Muscle layer of duodenum (tissue), 2 donors: Measurements from ENCODE around the gene MB.

ENCODE experiments used
- H3K27ac ChIP-seq: one replicate; pipeline ENCODE4 v1.7.0; 2013; ENCODE audit warnings: mild to moderate bottlenecking, low read length
- H3K27me3 ChIP-seq: one replicate; pipeline ENCODE4 v1.7.0; 2013; ENCODE audit warnings: low read depth, mild to moderate bottlenecking, control low read depth, low read length
- H3K36me3 ChIP-seq, 2 donors: one replicate each; pipeline ENCODE4 v1.7.0; 2013; ENCODE audit warnings: low read length in 2 of 2, control low read depth in 1 of 2, mild to moderate bottlenecking in 1 of 2; ENCODE audit not compliant: insufficient read depth in 2 of 2, control insufficient read depth in 1 of 2
- H3K4me1 ChIP-seq, 2 donors: one replicate each; pipeline ENCODE4 v1.7.0; 2013; ENCODE audit warnings: low read length in 2 of 2, mild to moderate bottlenecking in 2 of 2, control low read depth in 1 of 2, moderate library complexity in 1 of 2; ENCODE audit not compliant: insufficient read depth in 2 of 2, control insufficient read depth in 1 of 2
- H3K4me3 ChIP-seq, 2 donors: one replicate each; pipeline ENCODE4 v1.7.0; 2013; ENCODE audit warnings: low read length in 2 of 2, low read depth in 1 of 2, mild to moderate bottlenecking in 1 of 2
- H3K9me3 ChIP-seq, 2 donors: one replicate each; pipeline ENCODE4 v1.7.0; 2013; ENCODE audit warnings: low read length in 2 of 2, control low read depth in 1 of 2, mild to moderate bottlenecking in 1 of 2; ENCODE audit not compliant: control insufficient read depth in 1 of 2
- donor health status: healthy.

MB gene

DNA sequence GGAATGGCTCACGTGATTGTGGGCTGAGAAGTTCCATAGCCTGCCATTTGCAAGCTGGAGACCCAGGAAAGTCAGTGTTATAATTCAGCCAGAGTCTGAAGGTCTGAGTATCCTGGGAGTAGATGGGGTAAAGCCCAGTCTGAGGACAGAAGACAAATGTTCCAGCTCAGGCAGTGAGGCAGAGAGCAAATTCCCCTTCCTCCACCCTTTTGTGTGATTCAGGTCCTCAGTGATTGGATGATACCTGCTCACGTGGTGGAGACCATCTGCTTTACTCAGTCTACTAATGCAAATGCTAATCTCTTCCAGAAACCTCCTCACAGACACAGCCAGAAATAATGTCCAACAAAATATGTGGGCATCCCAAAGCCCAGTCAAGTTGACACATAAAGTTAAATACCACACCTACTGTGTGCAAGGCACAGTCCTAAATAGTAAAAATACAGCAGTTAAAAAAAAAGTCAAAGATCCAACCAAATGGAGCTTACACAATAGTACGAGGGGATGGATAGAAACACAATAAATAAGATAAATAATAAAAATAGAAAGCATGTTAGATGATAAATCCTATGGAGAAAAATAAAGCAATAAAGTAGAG is 17.9 kb upstream of the MB start:
- no peaks in the 10 kb centered on the region for H3K9me3 ChIP-seq
- H3K27ac ChIP-seq: no peak overlapping the region
- peaks cover 0 to 18% of the 10 kb centered on the region in 2 donors for H3K4me1 ChIP-seq
- no peak overlapping the region for H3K4me3 ChIP-seq
- no peaks in the 10 kb centered on the region for H3K27me3 ChIP-seq
- no peaks in the 10 kb centered on the region for H3K36me3 ChIP-seq

DNA sequence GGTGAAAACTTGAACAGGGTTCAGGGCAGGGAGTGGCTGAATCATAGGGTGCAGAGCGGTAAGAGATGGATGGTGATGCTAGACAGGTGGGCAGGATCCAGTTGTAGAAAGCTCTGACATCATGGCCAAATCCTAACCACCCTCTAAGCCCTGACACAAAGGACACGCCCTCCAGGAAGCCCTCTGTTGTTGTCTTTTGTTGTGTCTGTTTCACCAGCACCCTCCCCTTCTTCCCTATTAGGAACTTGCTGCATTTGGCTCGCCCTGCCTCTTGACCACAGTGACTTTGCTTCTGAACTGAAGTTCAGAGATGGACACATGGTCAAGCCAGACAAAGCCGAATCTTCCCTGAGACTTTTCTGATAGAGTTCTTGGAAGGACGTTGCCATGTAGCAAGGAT is 16.9 kb upstream of the MB start:
- Histone ChIP-seq H3K27me3 (no peaks in the 10 kb centered on the region), H3K9me3 (no peaks in the 10 kb centered on the region), H3K4me3 (no peak overlapping the region), H3K4me1 (peaks cover 6 to 14% of the 10 kb centered on the region in 2 donors), H3K27ac (no peak overlapping the region), H3K36me3 (no peaks in the 10 kb centered on the region)

GRCh38 chr22:35633520-35633919 is 16.4 kb upstream of the MB start:
- no peaks in the 10 kb centered on the region for H3K9me3 ChIP-seq
- no peaks in the 10 kb centered on the region for H3K27me3 ChIP-seq
- H3K4me1 ChIP-seq: peaks cover 6 to 14% of the 10 kb centered on the region in 2 donors
- H3K36me3 ChIP-seq: no peaks in the 10 kb centered on the region
- no peak overlapping the region for H3K27ac ChIP-seq
- H3K4me3 ChIP-seq: no peak overlapping the region

- Histone ChIP-seq H3K4me3 (no peak overlapping the region), H3K9me3 (no peaks in the 10 kb centered on the region), H3K4me1 (peaks cover 6 to 12% of the 10 kb centered on the region in 2 donors), H3K27ac (no peak overlapping the region), H3K27me3 (no peaks in the 10 kb centered on the region), H3K36me3 (no peaks in the 10 kb centered on the region)
Measured at GRCh38 chr22:35632935-35633334, 15.8 kb upstream of the MB start.

- Histone ChIP-seq H3K36me3 (no peaks in the 10 kb centered on the region), H3K27me3 (no peaks in the 10 kb centered on the region), H3K4me1 (peaks cover 6% of the 10 kb centered on the region in 2 donors)
Measured at GRCh38 chr22:35631597-35631996, 14.5 kb upstream of the MB start.

GRCh38 chr22:35630891-35631290 is 13.8 kb upstream of the MB start:
- H3K4me1 ChIP-seq: peaks cover 6 to 9% of the 10 kb centered on the region in 2 donors
- no peak overlapping the region for H3K27ac ChIP-seq
- H3K27me3 ChIP-seq: no peaks in the 10 kb centered on the region
- H3K4me3 ChIP-seq: no peak overlapping the region
- no peaks in the 10 kb centered on the region for H3K9me3 ChIP-seq
- no peaks in the 10 kb centered on the region for H3K36me3 ChIP-seq

More at GRCh38 chr22:35631597-35631996, 14.5 kb upstream of the MB start:
- no peak overlapping the region for H3K4me3 ChIP-seq
- no peak overlapping the region for H3K27ac ChIP-seq
- no peaks in the 10 kb centered on the region for H3K9me3 ChIP-seq

GRCh38 chr22:35630387-35630793 is 13.3 kb upstream of the MB start:
- no peaks in the 10 kb centered on the region for H3K27me3 ChIP-seq
- no peaks in the 10 kb centered on the region for H3K36me3 ChIP-seq
- no peak overlapping the region for H3K4me3 ChIP-seq
- no peaks in the 10 kb centered on the region for H3K9me3 ChIP-seq
- no peak overlapping the region for H3K27ac ChIP-seq
- peaks cover 6 to 14% of the 10 kb centered on the region in 2 donors for H3K4me1 ChIP-seq

GRCh38 chr22:35629406-35630216 is 12.5 kb upstream of the MB start:
- no peaks in the 10 kb centered on the region for H3K36me3 ChIP-seq
- H3K27ac ChIP-seq: peak overlapping the region; percentile 40
- peaks cover 6 to 14% of the 10 kb centered on the region in 2 donors for H3K4me1 ChIP-seq
- H3K9me3 ChIP-seq: no peaks in the 10 kb centered on the region
- H3K27me3 ChIP-seq: no peaks in the 10 kb centered on the region
- no peak overlapping the region for H3K4me3 ChIP-seq

GRCh38 chr22:35628732-35629131 is 11.6 kb upstream of the MB start:
- Histone ChIP-seq H3K4me3 (no peak overlapping the region), H3K4me1 (peaks cover 6 to 14% of the 10 kb centered on the region in 2 donors), H3K36me3 (no peaks in the 10 kb centered on the region), H3K27ac (no peak overlapping the region), H3K9me3 (no peaks in the 10 kb centered on the region), H3K27me3 (no peaks in the 10 kb centered on the region)

DNA sequence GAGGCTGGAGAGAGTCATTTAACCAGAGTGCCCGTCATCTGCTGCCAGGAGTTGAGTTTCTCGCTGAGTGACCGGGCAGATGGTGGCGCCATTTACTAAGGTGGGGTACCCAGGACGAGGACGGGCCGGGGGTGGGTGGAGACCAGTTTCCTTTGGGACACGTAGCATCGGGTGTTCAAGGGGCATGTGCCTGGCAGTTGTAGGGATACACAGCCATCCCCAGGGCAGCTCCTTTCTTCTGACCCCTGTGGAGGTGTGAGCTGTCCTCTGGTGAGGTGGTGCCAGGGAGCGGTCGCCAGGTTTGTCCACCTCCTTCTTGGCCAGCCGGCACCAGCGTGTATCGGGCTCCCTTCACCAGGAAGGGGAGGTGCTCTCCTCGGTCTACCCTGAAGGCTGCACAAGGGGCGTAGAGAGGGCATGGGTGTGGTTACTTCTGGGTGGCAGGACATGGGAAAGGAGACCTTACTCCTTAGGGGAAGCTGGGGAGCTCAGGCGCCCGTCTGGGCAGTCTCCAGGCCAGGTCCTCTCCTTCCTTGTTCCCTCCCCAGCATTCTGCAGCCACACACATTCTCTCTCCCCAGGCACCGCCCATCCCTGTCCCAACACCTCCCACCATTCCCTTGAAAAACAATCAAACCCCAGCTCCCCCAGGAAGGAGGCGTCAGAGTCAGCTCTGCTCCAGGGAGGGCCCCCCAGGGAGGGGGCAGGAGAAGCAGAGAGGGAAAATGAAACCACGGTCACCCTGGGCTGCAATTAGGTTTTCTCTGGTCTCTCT is 10.3 kb upstream of the MB start:
- Histone ChIP-seq H3K9me3 (no peaks in the 10 kb centered on the region), H3K36me3 (no peaks in the 10 kb centered on the region), H3K27me3 (no peaks in the 10 kb centered on the region), H3K27ac (peak overlapping the region; percentile 88), H3K4me1 (peaks cover 12 to 25% of the 10 kb centered on the region in 2 donors), H3K4me3 (peak overlapping the region; percentile 68 to 86)

- Histone ChIP-seq H3K9me3 (no peaks in the 10 kb centered on the region), H3K27me3 (no peaks in the 10 kb centered on the region), H3K27ac (no peak overlapping the region), H3K36me3 (no peaks in the 10 kb centered on the region), H3K4me3 (no peak overlapping the region), H3K4me1 (peaks cover 21 to 41% of the 10 kb centered on the region in 2 donors)
Measured at GRCh38 chr22:35625763-35626432, 8.8 kb upstream of the MB start.
